Prostate gland (tissue), 2 donors: Measurements from ENCODE around the gene LPP.

Experiments
- CTCF ChIP-seq, 4 experiments: fragments of 200-600 bp in 2 of 4; fragments of 450-650 bp in 2 of 4; sonication (generic) in 2 of 4; IDR thresholded peaks; 1 replicate in 3 of 4; 2 replicates in 1 of 4; pipeline ENCODE4 v1.5.1; 2016 to 2019; ENCODE audit warnings: antibody characterized with exemption in 4 of 4, mild to moderate bottlenecking in 2 of 4, moderate library complexity in 2 of 4
- POLR2A ChIP-seq: fragments of 450-650 bp; IDR thresholded peaks from one replicate; pipeline ENCODE4 v1.6.1; 2016; ENCODE audit warnings: antibody characterized with exemption, mild to moderate bottlenecking

DNA sequence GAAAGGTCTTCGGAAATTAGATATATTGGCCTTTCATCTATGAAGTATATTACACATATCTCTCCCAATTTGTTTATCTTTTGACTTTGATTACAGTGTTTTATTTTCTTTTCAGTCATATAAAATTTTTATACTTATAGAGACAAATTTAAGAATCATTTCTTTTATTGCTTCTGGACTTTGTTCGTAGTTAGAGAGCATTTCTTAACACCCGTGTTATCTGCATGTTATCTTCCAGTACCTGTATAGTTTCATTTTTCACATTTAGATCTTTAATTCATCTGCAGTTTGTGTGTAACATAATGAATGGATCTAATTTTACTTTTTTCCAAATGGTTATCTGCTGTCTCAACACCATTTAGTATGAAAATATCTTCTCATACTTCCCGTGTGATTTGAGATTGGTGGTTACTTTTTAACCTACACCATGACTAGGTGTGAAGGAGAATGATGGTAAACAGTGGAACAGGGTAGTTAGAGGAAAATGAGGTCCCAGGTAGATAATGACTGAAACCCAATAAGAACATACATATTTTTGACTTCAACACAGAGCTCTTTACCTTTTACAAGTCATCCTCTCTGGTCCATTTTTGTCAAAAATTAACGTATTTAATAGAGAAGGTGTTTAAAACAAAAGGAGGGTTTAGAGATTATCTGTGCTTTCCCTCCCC is 99.3 kb downstream of the LPP start:
- TF ChIP-seq CTCF (IDR thresholded peaks at IDR 0.05) (no peak), POLR2A (no peak)
